Ishikawa (cell line): ENCODE results near the gene CLTCL1.

Experiments
- CEBPB ChIP-seq: IDR thresholded peaks from 2 replicates; pipeline ENCODE4 v1.6.1; 2012
- CREB1 ChIP-seq: IDR thresholded peaks from 2 replicates; pipeline ENCODE4 v1.6.1; 2012; ENCODE audit warnings: low read depth
- EGR1 ChIP-seq: IDR thresholded peaks from 2 replicates; pipeline ENCODE4 v1.6.1; 2012
- EP300 ChIP-seq: IDR thresholded peaks from 2 replicates; pipeline ENCODE4 v1.6.1; 2012; ENCODE audit warnings: borderline replicate concordance
- FOXM1 ChIP-seq: IDR thresholded peaks from 2 replicates; pipeline ENCODE4 v1.6.1; 2012; ENCODE audit warnings: low read depth, borderline replicate concordance
- MAX ChIP-seq: IDR thresholded peaks from 2 replicates; pipeline ENCODE4 v1.6.1; 2012
- NFIC ChIP-seq: IDR thresholded peaks from 2 replicates; pipeline ENCODE4 v1.6.1; 2012
- RAD21 ChIP-seq: IDR thresholded peaks from 2 replicates; pipeline ENCODE4 v1.6.1; 2012; ENCODE audit warnings: low read depth
- REST ChIP-seq: IDR thresholded peaks from 2 replicates; pipeline ENCODE4 v1.6.1; 2012; ENCODE audit warnings: low read depth, mild to moderate bottlenecking
- TAF1 ChIP-seq: IDR thresholded peaks from 2 replicates; pipeline ENCODE4 v1.6.1; 2012; ENCODE audit warnings: low read depth, mild to moderate bottlenecking
- TCF12 ChIP-seq: IDR thresholded peaks from 2 replicates; pipeline ENCODE4 v1.6.1; 2012; ENCODE audit warnings: low read depth
- TEAD4 ChIP-seq: IDR thresholded peaks from 2 replicates; pipeline ENCODE4 v1.6.1; 2012
- USF1 ChIP-seq: IDR thresholded peaks from 2 replicates; pipeline ENCODE4 v1.6.1; 2012
- YY1 ChIP-seq: IDR thresholded peaks from 2 replicates; pipeline ENCODE4 v1.6.1; 2012; ENCODE audit warnings: low read depth

GRCh38 chr22:19134176-19134831 lies 157.2 kb downstream of the CLTCL1 start:
- no peak for TF ChIP-seq NFIC
- TF ChIP-seq EP300 = no peak
- no peak for TF ChIP-seq CEBPB
- TF ChIP-seq TAF1 = no peak
- no peak for TF ChIP-seq REST
- no peak for TF ChIP-seq MAX
- no peak for TF ChIP-seq TEAD4
- TF ChIP-seq RAD21 = no peak
- TF ChIP-seq YY1 = no peak
- no peak for TF ChIP-seq EGR1
- TF ChIP-seq USF1 = no peak
- TF ChIP-seq FOXM1 = no peak
- TF ChIP-seq TCF12 = no peak
- TF ChIP-seq CREB1 = no peak
